A549 (cell line): ENCODE results near the gene TNS1. TPM values are rescaled to one million over a fixed set of nuclear protein-coding genes. Genes with fewer than 3 reads are reported as not detected.

ENCODE experiments used
- ATOH8 ChIP-seq: fragments of 250-450 bp; sonication (Bioruptor Pico); IDR thresholded peaks from 2 replicates; pipeline ENCODE4 v1.5.0; 2020; ENCODE audit warnings: low read depth, mild to moderate bottlenecking, moderate library complexity
- BCL3 ChIP-seq: fragments of >200 bp; sonication (Bioruptor Twin); formaldehyde crosslinking; IDR thresholded peaks from 3 replicates; pipeline ENCODE4 v1.6.1; 2016
- BHLHE40 ChIP-seq: IDR thresholded peaks from 2 replicates; pipeline ENCODE4 v1.6.1; 2012; ENCODE audit warnings: low read depth, low read length, inconsistent platforms
- E2F6 ChIP-seq: IDR thresholded peaks from 2 replicates; pipeline ENCODE4 v1.6.1; 2012; ENCODE audit warnings: low read depth, borderline replicate concordance
- EHMT2 ChIP-seq: fragments of 200-600 bp; sonication (generic); IDR thresholded peaks from 2 replicates; pipeline ENCODE4 v1.6.1; 2016; ENCODE audit warnings: antibody characterized with exemption, low read depth, mild to moderate bottlenecking, moderate library complexity
- HES2 ChIP-seq: fragments of >200 bp; sonication (Bioruptor Twin); formaldehyde crosslinking; IDR thresholded peaks from 2 replicates; pipeline ENCODE4 v1.6.1; 2016
- HMGXB4 ChIP-seq: fragments of 250-450 bp; sonication (Bioruptor Pico); IDR thresholded peaks from 2 replicates; pipeline ENCODE4 v1.5.0; 2021; ENCODE audit warnings: mild to moderate bottlenecking, moderate library complexity, borderline replicate concordance
- HOXB13 ChIP-seq: fragments of 250-450 bp; sonication (Bioruptor Pico); IDR thresholded peaks from 2 replicates; pipeline ENCODE4 v1.5.0; 2020; ENCODE audit warnings: low read depth, mild to moderate bottlenecking, moderate library complexity
- KDM5A ChIP-seq: fragments of 200-600 bp; sonication (generic); IDR thresholded peaks from 2 replicates; pipeline ENCODE4 v1.6.1; 2016; ENCODE audit warnings: antibody characterized with exemption, mild to moderate bottlenecking
- MAFK ChIP-seq: fragments of 450-650 bp; IDR thresholded peaks from 2 replicates; pipeline ENCODE4 v1.6.1; 2014; ENCODE audit not compliant: partially characterized antibody
- PBX3 ChIP-seq: IDR thresholded peaks from 2 replicates; pipeline ENCODE4 v1.6.1; 2012
- POLR2A ChIP-seq: IDR thresholded peaks from 2 replicates; pipeline ENCODE4 v1.6.1; 2012; ENCODE audit warnings: mild to moderate bottlenecking, low read length
- RCOR1 ChIP-seq: fragments of 150-350 bp; IDR thresholded peaks from 2 replicates; pipeline ENCODE4 v1.6.1; 2014; ENCODE audit warnings: antibody characterized with exemption, low read length, low read depth
- REST ChIP-seq: fragments of 200-600 bp; sonication (generic); IDR thresholded peaks from 2 replicates; pipeline ENCODE4 v1.6.1; 2016; ENCODE audit warnings: antibody characterized with exemption, mild to moderate bottlenecking, moderate library complexity
- TP53 ChIP-seq: fragments of 250-450 bp; sonication (Bioruptor Pico); IDR thresholded peaks from 2 replicates; pipeline ENCODE4 v1.5.0; 2021; ENCODE audit warnings: mild to moderate bottlenecking, moderate library complexity
- ZNF302 ChIP-seq: fragments of 250-450 bp; sonication (Bioruptor Pico); IDR thresholded peaks from 2 replicates; pipeline ENCODE4 v1.9.0; 2021; ENCODE audit warnings: inconsistent platforms, mild to moderate bottlenecking, moderate library complexity
- polyA plus RNA-seq, 4 experiments: library from polyadenylated mRNA; depleted of rRNA in 3 of 4; stranded (reverse); fragments of >200 nt; fragmentation: RNase III in 1 of 4; extraction: RNeasy Plus Mini Kit Qiagen cat#74134 plus additional on column Dnase treatment in 1 of 4; gene quantifications; 2 replicates in 3 of 4; 3 replicates in 1 of 4; pipeline ENCODE4 v1.2.3, GENCODE V29; 2011 to 2017

Gene TNS1
- polyA plus RNA-seq, 2 of the 4 experiments (the other 2 are of a cell fraction), result 4.9 to 10.6 TPM

GRCh38 chr2:217902379-217903141 is 100.2 kb downstream of the TNS1 start (continued):
- TF ChIP-seq E2F6 (no peak), BHLHE40 (peak; percentile 78), HMGXB4 (CRISPR knock-in tag) (no peak), PBX3 (no peak), HOXB13 (CRISPR knock-in tag) (no peak), ZNF302 (CRISPR knock-in tag) (no peak), HES2 (no peak; the same call in 1 of the 2 replicates), EHMT2 (no peak), BCL3 (no peak), RCOR1 (no peak), ATOH8 (CRISPR knock-in tag) (no peak), TP53 (CRISPR knock-in tag) (no peak), KDM5A (no peak), MAFK (peak; percentile 2), REST (no peak), POLR2A (no peak)
- TF ChIP-seq, all 56 proteins: peak for 12
